T follicular helper cell (primary cell): ENCODE measurements around the gene OR1A2.
"Not testable (repeated sequence)": the region's sequence is repeated elsewhere in the genome, so short reads cannot be mapped to it uniquely, and the experiment has no call there.

Source experiments
- DNase-seq: peaks from one replicate; pipeline ENCODE4 v3.0.0-alpha.2; 2020; ENCODE audit warnings: low read depth
- total RNA-seq, 2 experiments: gene quantifications; one replicate each; lab custom pipeline; 2026; lab: John Stamatoyannopoulos, UW

The OR1A2 gene, protein sequence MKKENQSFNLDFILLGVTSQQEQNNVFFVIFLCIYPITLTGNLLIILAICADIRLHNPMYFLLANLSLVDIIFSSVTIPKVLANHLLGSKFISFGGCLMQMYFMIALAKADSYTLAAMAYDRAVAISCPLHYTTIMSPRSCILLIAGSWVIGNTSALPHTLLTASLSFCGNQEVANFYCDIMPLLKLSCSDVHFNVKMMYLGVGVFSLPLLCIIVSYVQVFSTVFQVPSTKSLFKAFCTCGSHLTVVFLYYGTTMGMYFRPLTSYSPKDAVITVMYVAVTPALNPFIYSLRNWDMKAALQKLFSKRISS
- total RNA-seq = 0 reads per million in 2 experiments

DNA sequence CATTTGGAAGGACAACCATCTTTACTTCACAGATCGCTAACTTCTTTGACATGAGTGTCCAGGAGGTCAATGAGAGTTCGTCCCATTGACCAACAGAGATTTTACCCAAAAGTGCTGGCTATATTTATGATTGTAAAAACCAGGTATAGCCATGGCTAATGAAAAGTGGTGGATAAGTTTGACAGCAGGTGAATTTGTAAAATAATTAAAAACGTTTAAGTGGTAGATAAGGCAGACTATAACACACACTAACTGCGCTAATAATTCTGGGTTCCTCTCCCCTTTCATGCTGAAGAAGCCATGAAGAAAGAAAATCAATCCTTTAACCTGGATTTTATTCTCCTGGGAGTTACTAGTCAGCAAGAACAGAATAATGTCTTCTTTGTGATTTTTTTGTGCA is at the start of gene OR1A2:
TSS of gene OR1A2 (plus strand) at position 301 of the 400 bp plus-strand sequence. CDS start at position 301, 0 bp downstream.
- no peak for DNase-seq

DNA sequence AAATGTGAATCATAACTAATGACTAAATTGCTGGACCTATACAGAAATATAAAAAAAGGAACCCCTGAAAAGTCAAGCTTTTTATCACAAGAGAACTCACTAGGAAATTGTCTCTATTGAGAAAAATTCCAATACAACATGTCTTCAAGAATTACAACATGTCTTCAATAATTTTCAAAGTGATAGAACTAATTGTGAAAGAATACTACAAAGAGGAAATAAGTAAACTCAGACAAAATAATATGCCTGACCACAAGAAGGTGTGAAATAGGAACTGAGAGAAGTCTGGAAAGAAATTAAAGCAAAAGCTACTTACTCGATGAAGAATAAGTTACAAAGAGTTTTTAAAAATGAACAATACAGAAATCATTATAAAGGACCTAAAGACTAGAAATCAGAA is 40.1 kb upstream of the OR1A2 start:
- no peak for DNase-seq

DNA sequence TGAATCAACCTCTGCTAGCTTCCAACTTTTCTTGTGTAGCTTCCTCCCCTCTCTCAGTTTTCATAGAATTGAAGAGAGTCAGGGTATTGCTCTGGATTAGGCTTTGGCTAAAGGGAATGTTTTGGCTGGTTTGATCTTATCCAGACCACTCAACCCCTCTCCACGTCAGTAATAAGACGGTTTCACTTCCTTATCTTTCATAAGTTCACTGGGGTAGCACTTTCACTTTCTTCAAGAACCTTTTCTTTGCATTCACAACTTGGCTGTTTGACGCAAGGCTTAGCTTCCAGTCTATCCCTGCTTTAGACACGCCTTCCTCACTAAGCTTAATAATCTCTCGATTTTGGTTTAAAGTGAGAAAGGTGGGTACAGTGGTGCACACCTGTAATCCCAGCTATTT is 29.7 kb upstream of the OR1A2 start:
- DNase-seq = no peak

DNA sequence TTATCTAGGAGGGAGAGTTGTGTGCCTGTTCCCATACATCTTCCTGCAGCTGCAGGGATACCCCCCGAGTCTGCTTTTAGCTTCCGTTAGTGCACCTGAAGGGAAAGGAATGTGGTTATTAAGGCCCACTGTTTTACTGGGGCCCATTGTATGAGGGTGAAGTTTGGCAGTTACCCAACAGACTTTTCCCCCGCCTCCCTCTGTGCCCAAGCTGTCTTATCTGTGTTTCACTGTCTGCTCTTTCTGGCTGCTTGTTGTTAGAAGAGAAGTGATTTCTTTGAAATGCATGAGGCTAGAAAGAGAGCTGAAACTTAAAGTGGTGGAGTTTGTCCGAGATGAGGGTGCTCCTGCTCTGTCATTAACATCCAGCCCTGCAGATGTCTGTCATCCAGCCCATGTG is 7.4 kb upstream of the OR1A2 start:
- DNase-seq = no peak

DNA sequence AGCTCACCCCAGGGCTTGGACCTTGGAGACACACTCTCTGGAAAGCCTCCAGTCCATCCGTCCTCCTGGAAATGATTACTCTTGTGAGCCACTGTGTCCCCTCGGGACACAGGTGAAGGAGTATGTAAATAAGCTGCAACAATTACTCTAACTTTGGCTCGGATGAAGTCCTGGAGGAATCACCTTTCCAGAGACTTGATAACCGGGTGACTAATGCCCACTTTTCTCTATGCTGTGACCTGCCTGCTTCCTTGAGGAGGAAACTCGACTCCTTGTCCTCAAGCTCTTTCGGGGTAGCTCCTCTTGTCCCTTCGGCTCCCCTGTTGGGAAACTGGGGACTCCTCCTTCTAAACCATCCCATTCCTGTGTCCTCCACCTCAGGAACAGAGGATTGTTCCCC is 10.0 kb downstream of the OR1A2 start, which contains the start of gene OR1A1:
TSS of gene OR1A1 (plus strand) at position 301 of the 400 bp plus-strand sequence. CDS start 7,954 bp downstream, outside the sequence.
- no peak for DNase-seq

DNA sequence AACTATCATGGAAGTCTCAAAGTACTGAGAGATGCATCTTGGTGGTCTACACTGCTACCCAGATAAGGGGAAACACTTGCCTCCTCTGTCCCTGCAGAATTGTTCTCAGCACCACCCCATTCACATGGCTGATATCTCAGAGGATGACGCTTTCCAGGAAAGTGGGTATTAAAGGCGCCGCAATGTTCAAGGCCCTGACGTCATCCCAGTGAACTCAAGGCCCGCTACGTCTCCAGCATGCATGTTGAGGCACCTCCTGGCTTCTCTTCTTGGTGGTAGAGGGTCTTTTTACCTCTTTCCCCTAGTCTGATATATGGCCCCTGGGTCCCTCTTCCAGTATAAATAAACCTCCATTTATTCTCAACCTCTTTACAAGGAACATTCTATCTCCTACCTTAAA is 11.2 kb downstream of the OR1A2 start:
- DNase-seq = no peak

DNA sequence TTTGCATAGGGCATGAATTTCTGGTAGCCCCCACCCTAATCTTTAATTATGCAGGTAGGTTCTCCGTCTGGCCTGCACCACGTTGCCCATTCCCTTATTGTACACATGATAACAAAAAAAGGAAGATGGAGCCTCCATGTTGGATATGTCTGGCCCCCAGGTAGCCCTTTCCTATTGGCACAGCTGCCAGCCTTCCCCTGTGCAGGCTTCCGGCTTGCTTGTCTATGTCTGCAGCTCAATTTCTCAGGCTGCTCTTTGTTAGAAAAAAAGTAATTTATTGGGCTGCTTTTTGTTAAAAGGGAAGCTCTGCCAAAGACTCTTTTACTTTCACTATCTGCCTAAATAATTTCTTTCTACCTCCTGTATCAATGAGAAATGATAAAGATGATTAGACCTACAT is 15.7 kb downstream of the OR1A2 start:
- no peak for DNase-seq

DNA sequence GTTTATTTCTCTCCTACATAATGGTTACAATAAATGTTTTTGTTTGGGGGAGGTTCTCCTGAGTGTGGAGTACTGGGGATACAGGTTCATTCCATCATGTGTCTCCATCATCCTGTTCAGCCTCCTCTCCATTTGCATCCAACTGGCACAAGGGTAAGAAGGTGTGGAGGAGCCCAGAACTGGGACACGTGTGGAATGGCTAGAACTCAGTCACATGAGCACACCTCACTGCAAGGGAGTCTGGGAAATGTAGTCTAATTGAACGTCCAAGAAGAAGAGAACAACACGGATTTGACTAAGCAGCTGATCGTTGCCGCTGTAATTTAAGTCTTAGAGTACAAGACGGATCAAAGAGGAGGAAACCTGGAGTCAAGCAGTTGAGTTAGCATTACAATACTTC is 16.3 kb downstream of the OR1A2 start:
- DNase-seq = no peak

DNA sequence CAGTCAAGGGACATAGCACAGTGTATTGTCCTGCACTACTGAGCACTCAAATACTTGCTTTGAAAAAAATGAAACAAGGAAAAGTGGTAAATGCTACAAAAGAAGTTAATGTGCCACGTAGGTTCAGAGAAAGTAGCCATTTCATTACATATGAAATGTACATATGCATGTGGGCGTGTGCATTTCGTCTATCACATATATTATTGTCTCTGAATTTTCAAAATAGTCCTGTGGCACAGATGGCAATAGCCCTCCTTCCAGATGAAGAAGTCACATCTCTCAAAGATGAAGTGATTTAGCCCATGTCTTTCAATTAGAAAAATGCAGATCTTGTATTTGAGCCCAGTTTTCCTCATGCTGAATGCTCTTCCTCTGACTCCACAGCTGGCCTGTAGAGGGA is 22.7 kb downstream of the OR1A2 start:
- not testable (repeated sequence) for DNase-seq

DNA sequence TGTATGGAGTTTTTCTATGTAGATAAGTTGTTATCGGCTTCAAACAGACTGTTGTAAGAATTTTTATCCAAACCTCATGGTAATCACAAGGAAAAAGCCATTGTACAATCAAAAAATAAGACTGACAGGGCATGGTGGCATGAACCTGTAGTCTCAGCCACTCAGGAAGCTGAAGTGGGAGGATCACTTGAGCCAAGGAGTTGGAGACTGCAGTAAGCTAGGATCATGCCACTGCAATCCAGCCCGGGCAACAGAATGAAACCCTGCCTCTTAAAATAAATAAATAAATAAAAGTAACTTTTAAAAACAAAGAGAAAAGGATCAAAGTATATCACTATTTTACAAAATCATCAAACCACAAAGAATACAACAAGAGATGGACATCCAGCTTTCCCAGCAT is 24.5 kb downstream of the OR1A2 start:
- DNase-seq = no peak

DNA sequence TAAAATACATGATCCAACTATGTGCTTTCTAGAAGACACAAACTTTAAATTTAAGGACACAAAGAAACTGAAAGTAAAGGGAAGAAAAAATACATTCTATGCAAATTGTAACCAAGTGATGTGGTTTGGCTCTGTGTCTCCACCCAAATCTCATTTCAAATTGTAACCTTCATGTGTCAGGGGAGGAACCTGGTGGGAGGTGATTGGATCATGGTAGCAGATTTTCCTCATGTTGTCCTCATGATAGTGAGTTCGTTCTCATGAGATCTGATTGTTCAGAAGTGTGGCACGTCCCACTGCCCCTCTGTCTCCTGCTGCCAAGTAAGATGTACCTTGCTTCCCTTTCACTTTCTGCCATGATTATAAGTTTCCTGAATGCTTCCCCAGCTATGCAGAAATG is 25.2 kb downstream of the OR1A2 start:
- DNase-seq = no peak

DNA sequence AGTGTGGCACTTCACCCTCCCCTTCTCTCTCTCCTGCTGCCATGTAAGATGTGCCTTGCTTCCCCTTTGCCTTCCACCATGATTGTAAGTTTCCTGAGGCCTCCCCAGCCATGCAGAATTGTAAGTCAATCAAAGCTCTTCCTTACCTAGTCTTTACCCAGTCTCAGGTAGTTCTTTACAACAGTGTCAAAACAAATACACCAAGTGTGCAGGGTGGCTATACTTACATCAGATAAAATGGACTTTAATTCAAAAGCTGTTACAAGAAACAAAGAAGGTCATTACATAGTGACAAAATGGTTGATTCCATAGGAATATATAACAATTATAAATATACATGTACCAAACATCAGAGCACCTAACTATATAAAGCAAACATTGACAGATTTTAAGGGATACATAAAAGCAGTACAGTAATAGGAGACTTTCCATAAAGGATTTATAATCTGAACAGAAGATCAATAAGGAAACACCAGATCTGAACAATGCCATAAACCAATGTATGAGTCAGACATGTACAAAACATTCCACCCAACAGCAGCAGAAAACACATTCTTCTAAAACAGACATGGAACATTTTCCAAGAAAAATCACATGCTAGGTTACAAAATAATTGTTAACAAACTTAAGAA is 27.5 kb downstream of the OR1A2 start:
- not testable (repeated sequence) for DNase-seq

DNA sequence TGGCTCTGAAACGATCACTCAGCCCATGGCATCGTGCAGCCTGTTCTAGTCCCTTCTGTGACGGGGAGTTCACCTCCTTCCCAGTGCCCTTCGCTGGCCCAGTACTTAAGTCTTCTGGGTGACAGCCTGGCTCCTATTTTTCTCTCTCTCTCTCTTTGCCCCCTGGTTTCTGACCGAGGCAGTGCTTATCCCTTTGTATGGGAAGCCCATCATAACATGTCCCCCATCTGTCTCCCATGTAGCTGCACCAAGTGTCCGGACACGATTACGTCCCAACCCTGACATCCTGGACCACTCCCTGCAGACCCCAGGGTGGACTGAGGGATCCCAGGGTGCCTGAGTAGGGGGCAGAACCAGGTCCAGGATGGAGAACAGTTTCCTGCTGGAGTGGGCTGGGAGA is 35.0 kb downstream of the OR1A2 start:
- not testable (repeated sequence) for DNase-seq

DNA sequence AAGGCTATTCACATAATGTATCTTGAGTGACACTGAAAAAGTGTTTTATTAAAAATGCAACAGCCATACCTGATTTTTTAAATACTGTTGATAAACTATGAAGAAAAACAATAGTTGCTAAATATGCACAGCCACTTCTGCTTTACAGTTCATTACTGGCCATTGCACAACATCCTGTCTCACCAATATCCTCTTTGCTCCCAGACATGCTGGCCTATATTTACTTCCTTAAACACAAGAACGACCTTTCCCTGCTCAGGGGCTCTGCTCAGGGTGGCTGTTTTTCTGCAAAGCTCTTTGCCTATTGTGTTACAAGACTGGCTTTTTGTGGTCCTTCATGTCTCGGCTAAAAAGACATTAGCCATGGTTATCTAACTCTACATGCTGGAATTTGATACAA is 41.4 kb downstream of the OR1A2 start:
- DNase-seq = not testable (repeated sequence)

DNA sequence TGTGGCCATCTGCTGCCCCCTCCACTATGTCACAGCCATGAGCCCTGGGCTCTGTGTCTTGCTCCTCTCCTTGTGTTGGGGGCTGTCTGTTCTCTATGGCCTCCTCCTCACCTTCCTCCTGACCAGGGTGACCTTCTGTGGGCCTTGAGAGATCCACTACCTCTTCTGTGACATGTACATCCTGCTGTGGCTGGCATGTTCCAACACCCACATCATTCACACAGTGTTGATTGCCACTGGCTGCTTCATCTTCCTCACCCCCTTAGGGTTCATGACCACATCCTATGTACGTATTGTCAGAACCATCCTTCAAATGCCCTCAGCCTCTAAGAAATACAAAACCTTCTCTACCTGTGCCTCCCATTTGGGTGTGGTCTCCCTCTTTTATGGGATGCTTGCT is 43.7 kb downstream of the OR1A2 start:
- not testable (repeated sequence) for DNase-seq

DNA sequence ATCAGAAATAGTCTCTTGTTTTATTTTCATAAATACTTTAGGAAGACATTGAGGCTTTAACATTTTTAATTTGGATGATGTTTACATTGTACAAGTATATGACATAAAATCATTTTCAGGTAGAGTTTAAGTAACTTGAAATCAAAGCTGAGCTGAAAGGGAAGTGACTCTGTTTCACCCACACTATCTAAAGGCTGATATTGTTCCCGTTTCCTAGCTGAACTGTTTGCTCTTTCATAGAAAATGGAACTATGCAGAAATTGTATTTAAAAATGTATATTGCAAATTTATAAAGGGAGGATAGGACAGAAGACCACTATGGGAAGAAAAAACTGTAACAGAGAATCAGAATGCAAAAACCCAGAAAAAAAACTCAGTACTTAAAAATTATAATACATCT is 47.5 kb downstream of the OR1A2 start:
- not testable (repeated sequence) for DNase-seq
